ENCODE data around the gene MOV10L1.
A peak's percentile ranks its signal among the peaks of the same experiment; 100 is the strongest.

Gene MOV10L1

GRCh38 chr22:50184902-50185374, 95.1 kb downstream of the MOV10L1 start:
- DNase-seq (ENCODE audit: low read depth in 1 of 2, low spot score in 1 of 2) = no peak

GRCh38 chr22:50185375-50186087, 95.7 kb downstream of the MOV10L1 start, which contains the start of gene TRABD:
TSS of gene TRABD (plus strand) at chr22:50185913. CDS start at chr22:50193061, 7,148 bp downstream.
- peak; percentile 68 to 83 for DNase-seq (ENCODE audit: low read depth in 1 of 2, low spot score in 1 of 2)

GRCh38 chr22:50186181-50186714, 96.4 kb downstream of the MOV10L1 start:
- no peak for DNase-seq (ENCODE audit: low read depth in 1 of 2, low spot score in 1 of 2)

- no peak for DNase-seq (ENCODE audit: low read depth in 1 of 2, low spot score in 1 of 2)
Measured at GRCh38 chr22:50186761-50187523, 97.1 kb downstream of the MOV10L1 start.

GRCh38 chr22:50188356-50188755, 98.5 kb downstream of the MOV10L1 start:
- no peak for DNase-seq (ENCODE audit: low read depth in 1 of 2, low spot score in 1 of 2)

GRCh38 chr22:50189184-50189848, 99.5 kb downstream of the MOV10L1 start:
- no peak for DNase-seq (ENCODE audit: low read depth in 1 of 2, low spot score in 1 of 2)

GRCh38 chr22:50189849-50190181, 100.0 kb downstream of the MOV10L1 start:
- DNase-seq (ENCODE audit: low read depth in 1 of 2, low spot score in 1 of 2) = no peak

- DNase-seq (ENCODE audit: low read depth in 1 of 2, low spot score in 1 of 2) = peak; percentile 65 to 68
Measured at GRCh38 chr22:50190182-50190940, 100.6 kb downstream of the MOV10L1 start.

- DNase-seq (ENCODE audit: low read depth in 1 of 2, low spot score in 1 of 2) = peak; percentile 59 to 63
Measured at GRCh38 chr22:50190941-50191741, 101.3 kb downstream of the MOV10L1 start.

GRCh38 chr22:50192436-50193204, 102.8 kb downstream of the MOV10L1 start:
- peak in 1 of 2 donors; percentile 41 for DNase-seq (ENCODE audit: low read depth in 1 of 2, low spot score in 1 of 2)

- no peak for DNase-seq (ENCODE audit: low read depth in 1 of 2, low spot score in 1 of 2)
Measured at GRCh38 chr22:50193621-50194020, 103.8 kb downstream of the MOV10L1 start.

- no peak for DNase-seq (ENCODE audit: low read depth in 1 of 2, low spot score in 1 of 2)
Measured at GRCh38 chr22:50194037-50194805, 104.4 kb downstream of the MOV10L1 start.

GRCh38 chr22:50196256-50196655, 106.5 kb downstream of the MOV10L1 start:
- DNase-seq (ENCODE audit: low read depth in 1 of 2, low spot score in 1 of 2) = no peak

- no peak for DNase-seq (ENCODE audit: low read depth in 1 of 2, low spot score in 1 of 2)
Measured at GRCh38 chr22:50197000-50197800, 107.4 kb downstream of the MOV10L1 start.

GRCh38 chr22:50197856-50198623, 108.2 kb downstream of the MOV10L1 start:
- no peak for DNase-seq (ENCODE audit: low read depth in 1 of 2, low spot score in 1 of 2)

- DNase-seq (ENCODE audit: low read depth in 1 of 2, low spot score in 1 of 2) = no peak
Measured at GRCh38 chr22:50198624-50199017, 108.8 kb downstream of the MOV10L1 start.

- no peak for DNase-seq (ENCODE audit: low read depth in 1 of 2, low spot score in 1 of 2)
Measured at GRCh38 chr22:50199251-50199721, 109.5 kb downstream of the MOV10L1 start.

Measured in activated T-helper 1 cell treated with anti-CD3 and anti-CD28 coated beads, Interleukin-2, amount 50 U/mL, for 16 hours (primary cell).